Mesothelial cell of epicardium (in vitro differentiated cells): Measurements from ENCODE around the gene CMTM1. TPM values are rescaled to one million over a fixed set of nuclear protein-coding genes. Genes with fewer than 3 reads are reported as not detected.

Source experiments
- DNase-seq, 2 experiments: peaks; one replicate each; pipeline ENCODE4 v3.0.0; 2021; ENCODE audit warnings: low spot score in 2 of 2; ENCODE audit not compliant: unreplicated experiment in 2 of 2
- H3K27ac Mint-ChIP-seq: 2 replicates; pipeline ENCODE4 v1.8.0; 2021; ENCODE audit warnings: mixed read lengths
- H3K27me3 Mint-ChIP-seq: 2 replicates; pipeline ENCODE4 v1.8.0; 2021; ENCODE audit warnings: low read depth, mixed read lengths
- H3K36me3 Mint-ChIP-seq: 2 replicates; pipeline ENCODE4 v1.8.0; 2021; ENCODE audit warnings: mixed read lengths
- H3K4me1 Mint-ChIP-seq: 2 replicates; pipeline ENCODE4 v1.8.0; 2021; ENCODE audit warnings: mixed read lengths
- H3K4me3 Mint-ChIP-seq: 2 replicates; pipeline ENCODE4 v1.8.0; 2021; ENCODE audit warnings: mild to moderate bottlenecking, moderate library complexity, mixed read lengths
- H3K9me3 Mint-ChIP-seq: 2 replicates; pipeline ENCODE4 v1.8.0; 2021; ENCODE audit warnings: mixed read lengths
- total RNA-seq: library from RNA; stranded (reverse); gene quantifications from 3 replicates; pipeline ENCODE4 v1.2.1, GENCODE V29; 2021
- TF ChIP-seq, protein P1 (sequence below): fragments of 200-600 bp; sonication (generic); IDR thresholded peaks from one replicate; pipeline ENCODE4 v1.5.0; 2021; ENCODE audit warnings: antibody characterized with exemption; ENCODE audit not compliant: unreplicated experiment

CMTM1 gene
- total RNA-seq, 1 donor from 2014 or later, result 10.0 TPM

DNA sequence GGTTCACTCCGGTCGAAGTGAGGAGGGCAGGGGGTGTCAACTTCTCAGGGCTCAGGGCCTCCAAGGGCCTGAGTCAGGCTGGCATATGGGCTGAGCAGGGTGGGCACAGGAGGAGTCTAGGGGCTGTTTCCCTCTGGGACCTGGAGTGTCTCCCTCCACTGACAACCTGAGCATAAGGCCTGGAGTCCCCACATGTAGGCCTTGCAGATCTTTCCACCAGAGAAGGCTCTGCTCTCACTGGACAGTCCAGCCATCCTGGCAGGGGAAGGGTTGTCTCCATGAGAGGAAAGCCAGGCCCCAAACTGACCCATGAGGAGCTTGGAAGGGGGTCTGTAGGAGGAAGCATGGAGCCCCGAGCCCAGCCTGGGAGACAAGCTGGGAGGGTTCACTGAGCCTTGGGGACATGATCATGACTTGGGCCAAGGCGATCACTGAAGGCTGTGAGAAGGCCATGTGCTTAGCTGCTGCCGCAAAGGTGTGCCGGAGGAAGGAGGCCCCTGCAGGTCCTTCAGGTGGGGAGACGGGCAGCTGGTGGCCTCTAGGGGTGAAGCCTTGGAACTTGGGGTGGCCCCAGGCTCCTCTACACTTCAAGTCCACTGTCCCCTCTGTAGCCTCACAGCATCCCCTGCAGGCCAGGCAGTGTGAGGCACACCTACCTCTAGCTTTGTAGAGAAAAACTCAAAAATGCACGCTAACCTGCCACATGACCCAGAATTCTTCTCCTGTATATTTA is 22.9 kb downstream of the CMTM1 start:
- Mint-ChIP-seq H3K27me3 (no peaks in the 10 kb centered on the region), H3K9me3 (no peaks in the 10 kb centered on the region), H3K27ac (no peak overlapping the region), H3K4me3 (no peak overlapping the region), H3K4me1 (peaks cover 6% of the 10 kb centered on the region), H3K36me3 (no peaks in the 10 kb centered on the region)
- TF ChIP-seq, protein P1, sequence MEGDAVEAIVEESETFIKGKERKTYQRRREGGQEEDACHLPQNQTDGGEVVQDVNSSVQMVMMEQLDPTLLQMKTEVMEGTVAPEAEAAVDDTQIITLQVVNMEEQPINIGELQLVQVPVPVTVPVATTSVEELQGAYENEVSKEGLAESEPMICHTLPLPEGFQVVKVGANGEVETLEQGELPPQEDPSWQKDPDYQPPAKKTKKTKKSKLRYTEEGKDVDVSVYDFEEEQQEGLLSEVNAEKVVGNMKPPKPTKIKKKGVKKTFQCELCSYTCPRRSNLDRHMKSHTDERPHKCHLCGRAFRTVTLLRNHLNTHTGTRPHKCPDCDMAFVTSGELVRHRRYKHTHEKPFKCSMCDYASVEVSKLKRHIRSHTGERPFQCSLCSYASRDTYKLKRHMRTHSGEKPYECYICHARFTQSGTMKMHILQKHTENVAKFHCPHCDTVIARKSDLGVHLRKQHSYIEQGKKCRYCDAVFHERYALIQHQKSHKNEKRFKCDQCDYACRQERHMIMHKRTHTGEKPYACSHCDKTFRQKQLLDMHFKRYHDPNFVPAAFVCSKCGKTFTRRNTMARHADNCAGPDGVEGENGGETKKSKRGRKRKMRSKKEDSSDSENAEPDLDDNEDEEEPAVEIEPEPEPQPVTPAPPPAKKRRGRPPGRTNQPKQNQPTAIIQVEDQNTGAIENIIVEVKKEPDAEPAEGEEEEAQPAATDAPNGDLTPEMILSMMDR, result no peak
- no peak for DNase-seq

DNA sequence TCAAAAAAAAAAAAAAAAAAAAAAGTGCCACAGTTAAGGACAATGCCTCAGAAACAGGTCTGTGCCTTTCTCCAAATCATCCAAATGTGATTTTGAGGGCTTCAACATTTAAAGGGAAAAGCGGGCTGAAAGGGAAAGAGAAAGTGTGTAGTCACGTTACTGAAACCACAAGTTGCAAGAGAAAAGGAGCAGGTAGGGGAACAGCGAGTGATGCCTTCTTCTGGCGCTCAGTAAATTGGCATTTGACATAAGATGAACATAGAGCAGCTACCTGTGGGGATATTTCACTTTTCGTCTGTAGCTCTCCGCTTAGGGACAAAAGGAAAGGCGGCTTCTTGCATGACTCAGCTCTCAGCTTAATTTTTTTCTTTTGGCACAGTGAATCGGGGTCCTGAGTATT is 24.1 kb downstream of the CMTM1 start:
- no peaks in the 10 kb centered on the region for H3K36me3 Mint-ChIP-seq
- no peak for DNase-seq
- no peak overlapping the region for H3K27ac Mint-ChIP-seq
- TF ChIP-seq, protein P1, result no peak
- peaks cover 6% of the 10 kb centered on the region for H3K4me1 Mint-ChIP-seq
- H3K4me3 Mint-ChIP-seq, result no peak overlapping the region
- no peaks in the 10 kb centered on the region for H3K9me3 Mint-ChIP-seq
- H3K27me3 Mint-ChIP-seq, result no peaks in the 10 kb centered on the region

DNA sequence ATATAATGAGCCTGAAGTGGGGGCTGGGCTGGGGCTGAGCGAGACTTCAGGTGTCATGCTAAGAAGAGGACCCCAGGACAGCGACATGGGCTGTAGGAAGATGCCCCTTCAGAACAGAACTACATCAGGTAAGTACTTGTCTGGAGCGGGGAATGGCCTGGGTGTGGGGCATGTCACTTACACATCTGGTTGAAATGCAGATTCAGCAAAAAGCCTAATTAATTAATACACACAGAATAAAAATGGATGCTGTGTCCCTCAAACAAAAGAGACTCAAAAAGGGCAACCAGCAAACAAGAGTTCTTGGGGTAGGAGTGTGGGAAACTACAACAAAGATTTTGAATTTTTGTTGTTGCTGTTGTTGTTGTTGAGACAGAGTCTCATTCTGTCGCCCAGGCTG is 24.8 kb downstream of the CMTM1 start:
- no peaks in the 10 kb centered on the region for H3K9me3 Mint-ChIP-seq

DNA sequence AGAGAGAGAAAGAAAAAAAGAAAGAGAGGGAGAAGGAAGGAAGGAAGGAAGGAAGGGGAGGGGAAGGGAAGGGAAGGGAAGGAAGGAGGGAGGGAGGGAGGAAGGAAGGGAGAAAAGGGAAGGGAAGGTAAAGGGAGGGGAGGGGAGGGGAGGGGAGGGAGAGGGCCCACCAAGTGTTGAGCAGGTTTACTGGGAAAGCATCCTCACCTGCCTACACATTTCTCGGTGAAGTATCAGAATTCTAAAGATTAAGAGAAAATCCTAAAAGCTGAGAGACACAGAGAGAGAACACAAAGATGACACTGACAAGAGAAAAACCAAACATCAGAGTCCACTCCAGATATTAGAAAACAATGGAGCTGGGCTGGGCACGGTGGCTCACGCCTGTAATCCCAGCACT is 26.0 kb downstream of the CMTM1 start:
- Mint-ChIP-seq H3K27ac (no peak overlapping the region), H3K27me3 (no peaks in the 10 kb centered on the region), H3K4me3 (no peak overlapping the region), H3K9me3 (no peaks in the 10 kb centered on the region), H3K4me1 (peaks cover 2% of the 10 kb centered on the region), H3K36me3 (no peaks in the 10 kb centered on the region)
- TF ChIP-seq, protein P1, result no peak
- no peak for DNase-seq

More for the DNA sequence above, 24.8 kb downstream of the CMTM1 start:
- TF ChIP-seq, protein P1, result no peak
- H3K27ac Mint-ChIP-seq, result no peak overlapping the region
- H3K4me1 Mint-ChIP-seq, result peaks cover 2% of the 10 kb centered on the region
- H3K27me3 Mint-ChIP-seq, result no peaks in the 10 kb centered on the region
- no peak overlapping the region for H3K4me3 Mint-ChIP-seq
- no peaks in the 10 kb centered on the region for H3K36me3 Mint-ChIP-seq
- no peak for DNase-seq

DNA sequence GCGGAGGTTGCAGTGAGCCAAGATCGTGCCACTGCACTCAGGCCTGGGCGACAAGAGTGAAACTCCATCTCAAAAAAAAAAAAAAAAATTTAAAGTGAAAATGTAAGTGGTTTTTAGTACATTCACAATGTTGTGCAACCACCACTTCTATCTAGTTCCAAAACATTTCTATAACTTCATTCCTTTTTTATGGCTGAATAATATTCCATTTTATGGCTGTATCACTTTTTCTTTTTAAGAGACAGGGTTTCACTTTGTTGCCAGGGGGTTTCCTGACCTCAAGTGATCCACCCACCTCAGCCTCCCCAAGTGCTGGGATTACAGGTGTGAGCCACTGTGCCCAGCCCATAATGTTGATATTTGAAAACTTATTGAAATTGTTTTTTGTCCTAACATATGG is 26.6 kb downstream of the CMTM1 start:
- Mint-ChIP-seq H3K27me3 (no peaks in the 10 kb centered on the region), H3K4me3 (no peak overlapping the region), H3K4me1 (peaks cover 2% of the 10 kb centered on the region), H3K27ac (no peak overlapping the region), H3K36me3 (no peaks in the 10 kb centered on the region), H3K9me3 (no peaks in the 10 kb centered on the region)
- TF ChIP-seq, protein P1, result no peak
- no peak for DNase-seq
